ENCODE results near the gene ASPSCR1. TPM values are rescaled to one million over a fixed set of nuclear protein-coding genes. Genes with fewer than 3 reads are reported as not detected.

The ASPSCR1 gene
- total and polyA plus RNA-seq, 2 donors from 2014 or later = 35.2 to 57.5 TPM

GRCh38 chr17:81990836-81991683 lies 13.6 kb downstream of the ASPSCR1 start:
- no peak overlapping the region for H3K27ac ChIP-seq (ENCODE audit: low read depth in 2 of 2, low read length in 2 of 2)
- no peaks in the 10 kb centered on the region for H3K27me3 ChIP-seq (ENCODE audit: control insufficient read depth, insufficient read depth, low read length)
- DNase-seq = peak in 1 of 5 donors; percentile 55
- H3K4me3 ChIP-seq (ENCODE audit: low read length in 3 of 3) = no peak overlapping the region
- FAIRE-seq = no peak
- no peaks in the 10 kb centered on the region for H3K9me3 ChIP-seq (ENCODE audit: control insufficient read depth in 2 of 3, insufficient read depth in 1 of 3, low read length in 3 of 3)
- H3K9ac ChIP-seq (ENCODE audit: low read length in 3 of 3) = no peak overlapping the region
- peaks cover 0 to 5% (median 0%) of the 10 kb centered on the region in 3 donors for H3K36me3 ChIP-seq (ENCODE audit: control insufficient read depth in 2 of 3, insufficient read depth in 3 of 3, low read length in 3 of 3)
- TF ChIP-seq, protein P1, sequence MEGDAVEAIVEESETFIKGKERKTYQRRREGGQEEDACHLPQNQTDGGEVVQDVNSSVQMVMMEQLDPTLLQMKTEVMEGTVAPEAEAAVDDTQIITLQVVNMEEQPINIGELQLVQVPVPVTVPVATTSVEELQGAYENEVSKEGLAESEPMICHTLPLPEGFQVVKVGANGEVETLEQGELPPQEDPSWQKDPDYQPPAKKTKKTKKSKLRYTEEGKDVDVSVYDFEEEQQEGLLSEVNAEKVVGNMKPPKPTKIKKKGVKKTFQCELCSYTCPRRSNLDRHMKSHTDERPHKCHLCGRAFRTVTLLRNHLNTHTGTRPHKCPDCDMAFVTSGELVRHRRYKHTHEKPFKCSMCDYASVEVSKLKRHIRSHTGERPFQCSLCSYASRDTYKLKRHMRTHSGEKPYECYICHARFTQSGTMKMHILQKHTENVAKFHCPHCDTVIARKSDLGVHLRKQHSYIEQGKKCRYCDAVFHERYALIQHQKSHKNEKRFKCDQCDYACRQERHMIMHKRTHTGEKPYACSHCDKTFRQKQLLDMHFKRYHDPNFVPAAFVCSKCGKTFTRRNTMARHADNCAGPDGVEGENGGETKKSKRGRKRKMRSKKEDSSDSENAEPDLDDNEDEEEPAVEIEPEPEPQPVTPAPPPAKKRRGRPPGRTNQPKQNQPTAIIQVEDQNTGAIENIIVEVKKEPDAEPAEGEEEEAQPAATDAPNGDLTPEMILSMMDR (IDR thresholded peaks at IDR 0.05; ENCODE audit: borderline replicate concordance, extremely low read depth, insufficient read depth) = no peak
- intact Hi-C loops (cut with DNase I) = no loop called here
- H3K4me1 ChIP-seq (ENCODE audit: control insufficient read depth in 2 of 3, insufficient read depth in 2 of 3, low read depth in 1 of 3, low read length in 3 of 3) = peaks cover 0 to 18% (median 15%) of the 10 kb centered on the region in 3 donors

- FAIRE-seq (no peak), DNase-seq (peak; percentile 75 to 92 (median 80))
- Histone ChIP-seq H3K27me3 (ENCODE audit: control insufficient read depth, insufficient read depth, low read length) (no peaks in the 10 kb centered on the region), H3K9me3 (ENCODE audit: control insufficient read depth in 2 of 3, insufficient read depth in 1 of 3, low read length in 3 of 3) (no peaks in the 10 kb centered on the region), H3K27ac (ENCODE audit: low read depth in 2 of 2, low read length in 2 of 2) (no peak overlapping the region), H3K9ac (ENCODE audit: low read length in 3 of 3) (no peak overlapping the region), H3K36me3 (ENCODE audit: control insufficient read depth in 2 of 3, insufficient read depth in 3 of 3, low read length in 3 of 3) (no peaks in the 10 kb centered on the region), H3K4me1 (ENCODE audit: control insufficient read depth in 2 of 3, insufficient read depth in 2 of 3, low read depth in 1 of 3, low read length in 3 of 3) (peaks cover 0 to 18% (median 15%) of the 10 kb centered on the region in 3 donors), H3K4me3 (ENCODE audit: low read length in 3 of 3) (no peak overlapping the region)
- TF ChIP-seq, protein P1 (IDR thresholded peaks at IDR 0.05; ENCODE audit: borderline replicate concordance, extremely low read depth, insufficient read depth) = peak; percentile 1
- intact Hi-C loops (cut with DNase I) = no loop called here
Measured at GRCh38 chr17:81991684-81992305, 14.4 kb downstream of the ASPSCR1 start.

GRCh38 chr17:81992306-81993102 lies 15.1 kb downstream of the ASPSCR1 start:
- Histone ChIP-seq H3K4me1 (ENCODE audit: control insufficient read depth in 2 of 3, insufficient read depth in 2 of 3, low read depth in 1 of 3, low read length in 3 of 3) (peaks cover 0 to 18% (median 15%) of the 10 kb centered on the region in 3 donors), H3K27ac (ENCODE audit: low read depth in 2 of 2, low read length in 2 of 2) (no peak overlapping the region), H3K4me3 (ENCODE audit: low read length in 3 of 3) (no peak overlapping the region), H3K27me3 (ENCODE audit: control insufficient read depth, insufficient read depth, low read length) (no peaks in the 10 kb centered on the region), H3K9me3 (ENCODE audit: control insufficient read depth in 2 of 3, insufficient read depth in 1 of 3, low read length in 3 of 3) (no peaks in the 10 kb centered on the region), H3K36me3 (ENCODE audit: control insufficient read depth in 2 of 3, insufficient read depth in 3 of 3, low read length in 3 of 3) (no peaks in the 10 kb centered on the region), H3K9ac (ENCODE audit: low read length in 3 of 3) (no peak overlapping the region)
- FAIRE-seq (no peak), DNase-seq (peak in 4 of 5 donors; percentile 90 to 93 (median 92))
- TF ChIP-seq, protein P1 (IDR thresholded peaks at IDR 0.05; ENCODE audit: borderline replicate concordance, extremely low read depth, insufficient read depth) = no peak
- intact Hi-C loops (cut with DNase I) = no loop called here

Measured in kidney (tissue), 14 donors.